ENCODE measurements around the gene RBM44.

DNA sequence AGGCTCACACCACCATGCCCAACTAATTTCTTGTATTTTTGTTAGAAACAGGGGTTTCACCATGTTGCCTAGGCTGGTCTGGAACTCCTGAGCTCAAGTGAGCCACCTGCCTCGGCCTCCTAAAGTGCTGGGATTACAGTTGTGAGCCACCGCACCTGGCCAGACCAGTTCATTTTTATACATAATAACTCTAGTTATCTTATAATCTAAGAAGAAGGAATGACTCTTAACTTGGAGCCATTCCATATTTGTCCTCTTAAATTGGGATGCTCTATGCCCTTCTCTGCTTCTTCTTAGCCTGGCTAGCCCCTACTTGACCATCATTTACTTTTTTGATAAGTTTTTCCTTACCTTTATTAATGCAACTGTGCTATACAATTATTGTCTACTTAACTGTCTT is 2.9 kb downstream of the RBM44 start:
- TF ChIP-seq POLR2A (IDR thresholded peaks at IDR 0.05; ENCODE audit: low read depth, low read length) (no peak), POLR2AphosphoS5 (IDR thresholded peaks at IDR 0.05; ENCODE audit: low read depth, low read length) (no peak), TAF1 (IDR thresholded peaks at IDR 0.05; ENCODE audit: low read depth, low read length) (no peak)
